HG02943 (cell line): ENCODE data around the gene PTPN1.

Experiments
- ATAC-seq: cut with Tn5 transposase; IDR thresholded peaks from one replicate; pipeline ENCODE4 v1.9.1; 2021; ENCODE audit warnings: mild to moderate bottlenecking, low read depth, moderate library complexity; ENCODE audit not compliant: unreplicated experiment

Gene PTPN1

GRCh38 chr20:50569864-50570836, 60.0 kb downstream of the PTPN1 start:
- no peak for ATAC-seq

- ATAC-seq: no peak
These were observed 61.3 kb downstream of the PTPN1 start for GRCh38 chr20:50571466-50571865.

- no peak for ATAC-seq
These were observed 63.0 kb downstream of the PTPN1 start for GRCh38 chr20:50572938-50573777.

- ATAC-seq: no peak
These were observed 63.9 kb downstream of the PTPN1 start for GRCh38 chr20:50574108-50574507.

GRCh38 chr20:50574586-50574985, 64.4 kb downstream of the PTPN1 start:
- ATAC-seq: no peak

- no peak for ATAC-seq
These were observed 65.9 kb downstream of the PTPN1 start for GRCh38 chr20:50575865-50576720.

GRCh38 chr20:50577175-50578018, 67.2 kb downstream of the PTPN1 start:
- ATAC-seq: no peak

- ATAC-seq: no peak
These were observed 68.0 kb downstream of the PTPN1 start for GRCh38 chr20:50578061-50578777.

- ATAC-seq: no peak
These were observed 68.6 kb downstream of the PTPN1 start for GRCh38 chr20:50578778-50579165.

GRCh38 chr20:50579511-50579910, 69.3 kb downstream of the PTPN1 start:
- ATAC-seq: no peak

GRCh38 chr20:50580016-50580747, 70.0 kb downstream of the PTPN1 start:
- no peak for ATAC-seq

- ATAC-seq: no peak
These were observed 70.8 kb downstream of the PTPN1 start for GRCh38 chr20:50580842-50581544.

- ATAC-seq: no peak
These were observed 71.9 kb downstream of the PTPN1 start for GRCh38 chr20:50582092-50582491.

- ATAC-seq: no peak
These were observed 72.5 kb downstream of the PTPN1 start for GRCh38 chr20:50582591-50583234.

GRCh38 chr20:50583442-50584150, 73.4 kb downstream of the PTPN1 start:
- no peak for ATAC-seq

GRCh38 chr20:50584687-50585086, 74.5 kb downstream of the PTPN1 start:
- ATAC-seq: no peak

- no peak for ATAC-seq
These were observed 75.0 kb downstream of the PTPN1 start for GRCh38 chr20:50585214-50585613.
